Body of pancreas (tissue), 4 donors: Measurements from ENCODE around the gene BLM.

Source experiments
- CTCF ChIP-seq, 7 experiments: fragments of 450-650 bp in 4 of 7; fragments of 200-600 bp in 3 of 7; sonication (generic) in 3 of 7; IDR thresholded peaks; one replicate each; pipeline ENCODE4 v1.5.1; 2016 to 2019; ENCODE audit warnings: antibody characterized with exemption in 7 of 7
- POLR2A ChIP-seq, 3 donors: fragments of 450-650 bp; IDR thresholded peaks; one replicate each; pipeline ENCODE4 v1.6.1; 2016; ENCODE audit warnings: antibody characterized with exemption in 3 of 3, mild to moderate bottlenecking in 2 of 3

- TF ChIP-seq CTCF (IDR thresholded peaks at IDR 0.05) (no peak), POLR2A (IDR thresholded peaks at IDR 0.05) (no peak)
Measured at GRCh38 chr15:90864507-90864906, 147.4 kb downstream of the BLM start.
